Keratinocyte (primary cell): ENCODE data around the gene ELP4. TPM values are rescaled to one million over a fixed set of nuclear protein-coding genes. Genes with fewer than 3 reads are reported as not detected.

Experiments
- DNase-seq: peaks from one replicate; pipeline ENCODE4 v3.0.0-alpha.2; 2011; ENCODE audit warnings: low read depth, missing footprints, low spot score
- FAIRE-seq: peaks from 2 replicates; lab custom pipeline; 2011; peaks lifted over from hg19 to GRCh38; lab: Jason Lieb, UNC
- H2AFZ ChIP-seq: 2 replicates; pipeline ENCODE4 v1.6.0; 2012; ENCODE audit warnings: low read length, control low read depth, inconsistent platforms; ENCODE audit not compliant: control insufficient read depth
- H3K27ac ChIP-seq: 2 replicates; pipeline ENCODE4 v1.5.1; 2011; ENCODE audit warnings: low read length; ENCODE audit not compliant: control insufficient read depth, insufficient read depth
- H3K27me3 ChIP-seq: 3 replicates; pipeline ENCODE4 v1.6.0; 2011; ENCODE audit warnings: low read length; ENCODE audit not compliant: control insufficient read depth, insufficient read depth; ENCODE audit errors: extremely low read depth
- H3K36me3 ChIP-seq, 2 experiments: 2 replicates in 1 of 2; 3 replicates in 1 of 2; pipeline ENCODE4 v1.5.1; 2011; ENCODE audit warnings: low read length in 2 of 2, mild to moderate bottlenecking in 1 of 2; ENCODE audit not compliant: control insufficient read depth in 2 of 2, insufficient read depth in 2 of 2; ENCODE audit errors: extremely low read depth in 1 of 2
- H3K4me1 ChIP-seq: 3 replicates; pipeline ENCODE4 v1.5.1; 2011; ENCODE audit warnings: low read length; ENCODE audit not compliant: control insufficient read depth, insufficient read depth; ENCODE audit errors: extremely low read depth
- H3K4me2 ChIP-seq: 3 replicates; pipeline ENCODE4 v1.6.0; 2011; ENCODE audit warnings: low read depth, low read length; ENCODE audit not compliant: control insufficient read depth, insufficient read depth; ENCODE audit errors: extremely low read depth
- H3K4me3 ChIP-seq, 3 experiments: fragments of 200-600 bp in 1 of 3; sonication (generic) in 1 of 3; 2 replicates in 2 of 3; 3 replicates in 1 of 3; pipeline ENCODE4 v1.5.1; 2011 to 2016; ENCODE audit warnings: low read length in 3 of 3, mild to moderate bottlenecking in 3 of 3, control low read depth in 2 of 3, inconsistent platforms in 1 of 3, low read depth in 1 of 3, mixed read lengths in 1 of 3, mixed run types in 1 of 3, moderate library complexity in 1 of 3; ENCODE audit not compliant: control insufficient read depth in 2 of 3, insufficient read depth in 2 of 3; ENCODE audit errors: extremely low read depth in 1 of 3
- H3K79me2 ChIP-seq: 2 replicates; pipeline ENCODE4 v1.6.0; 2012; ENCODE audit warnings: low read length; ENCODE audit not compliant: control insufficient read depth, insufficient read depth
- H3K9ac ChIP-seq: 3 replicates; pipeline ENCODE4 v1.6.0; 2011; ENCODE audit warnings: low read length; ENCODE audit not compliant: control insufficient read depth, insufficient read depth; ENCODE audit errors: extremely low read depth
- H3K9me1 ChIP-seq: 3 replicates; pipeline ENCODE4 v1.6.0; 2011; ENCODE audit warnings: low read length; ENCODE audit not compliant: control insufficient read depth, insufficient read depth; ENCODE audit errors: extremely low read depth
- H3K9me3 ChIP-seq: 2 replicates; pipeline ENCODE4 v1.5.1; 2012; ENCODE audit warnings: low read depth, low read length; ENCODE audit not compliant: control insufficient read depth
- H4K20me1 ChIP-seq: 3 replicates; pipeline ENCODE4 v1.6.0; 2011; ENCODE audit warnings: low read length; ENCODE audit not compliant: control insufficient read depth, insufficient read depth; ENCODE audit errors: extremely low read depth
- EZH2 ChIP-seq: IDR thresholded peaks from one replicate; pipeline ENCODE4 v1.6.1; 2012; ENCODE audit warnings: inconsistent platforms, mild to moderate bottlenecking, low read length, moderate library complexity
- dilution Hi-C: fragments of 300-500 bp; cut with MboI; formaldehyde crosslinking; loops from one replicate; pipeline ENCODE4 v1.7.0; 2020; ENCODE audit warnings: low sequenced_read_pairs; ENCODE audit not compliant: extremely low pct_ligation_motif_present
- polyA plus RNA-seq, 5 experiments: library from polyadenylated mRNA; depleted of rRNA in 3 of 5; stranded (reverse) in 3 of 5; stranded (forward) in 1 of 5; unstranded in 1 of 5; fragments of >200 nt; gene quantifications; 1 replicate in 1 of 5; 2 replicates in 3 of 5; 3 replicates in 1 of 5; pipeline versions ENCODE4 v1.2.1 to v1.2.3, GENCODE V29; 2011 to 2012; ENCODE audit warnings: missing spikeins in 2 of 5, low read depth in 1 of 5, low replicate concordance in 1 of 5
- TF ChIP-seq, protein P1 (sequence below), 3 experiments: IDR thresholded peaks in 1 of 3; conservative IDR thresholded peaks in 1 of 3; optimal IDR thresholded peaks in 1 of 3; 2 replicates in 2 of 3; 3 replicates in 1 of 3; pipeline versions ENCODE3 to v1.5.1; 2011; ENCODE audit warnings: low read length in 3 of 3, mild to moderate bottlenecking in 3 of 3, moderate library complexity in 2 of 3, control low read depth in 1 of 3, inconsistent platforms in 1 of 3; ENCODE audit not compliant: insufficient read depth in 2 of 3; ENCODE audit errors: extremely low read depth in 1 of 3

The ELP4 gene
- polyA plus RNA-seq, 1 donor (not counting 4 experiments of a cell fraction or from before 2014, with no cell fraction given), result 29.6 TPM

DNA sequence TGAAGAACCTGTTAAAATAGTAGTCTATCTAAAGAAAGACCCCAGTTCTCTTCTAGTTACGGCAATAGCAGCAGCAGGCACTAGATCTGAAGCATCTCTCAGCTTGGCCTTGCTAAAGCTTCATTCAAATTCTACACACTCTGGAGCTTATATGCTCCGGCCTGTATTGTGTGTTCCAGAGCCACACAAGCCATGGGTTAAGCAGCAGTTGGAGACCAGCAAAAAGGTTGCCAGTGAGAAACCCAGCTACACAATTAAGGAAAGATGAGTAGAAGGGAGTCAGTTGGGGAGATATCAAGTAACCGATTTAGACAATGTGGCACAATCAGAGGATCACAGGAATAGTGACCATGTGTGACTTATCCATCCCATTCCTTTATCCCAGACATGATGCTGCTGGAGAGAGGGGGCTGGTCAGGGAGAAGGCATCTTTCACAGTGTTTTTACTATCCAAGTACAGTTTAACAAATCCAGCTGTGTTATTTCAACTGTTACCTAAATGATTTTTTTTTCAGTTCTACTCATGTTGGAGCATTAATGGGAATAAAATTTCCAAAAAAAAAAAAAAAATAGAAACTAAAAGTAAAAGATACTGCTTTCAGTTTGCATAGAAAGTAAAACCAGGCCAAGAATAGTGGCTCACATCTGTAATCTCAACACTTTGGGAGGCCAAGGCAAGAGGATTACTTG is 260.6 kb downstream of the ELP4 start:
- Histone ChIP-seq H3K4me1 (no peaks in the 10 kb centered on the region), H3K36me3 (no peaks in the 10 kb centered on the region), H3K4me2 (no peak overlapping the region), H3K4me3 (no peak overlapping the region), H3K9ac (no peak overlapping the region), H3K79me2 (no peaks in the 10 kb centered on the region), H4K20me1 (no peaks in the 10 kb centered on the region), H3K27ac (no peak overlapping the region), H3K27me3 (no peaks in the 10 kb centered on the region), H3K9me1 (no peaks in the 10 kb centered on the region), H2AFZ (no peak overlapping the region), H3K9me3 (no peaks in the 10 kb centered on the region)
- dilution Hi-C loops, result no loop called here
- DNase-seq (no peak), FAIRE-seq (no peak)
- no peak for TF ChIP-seq EZH2
- TF ChIP-seq, protein P1, sequence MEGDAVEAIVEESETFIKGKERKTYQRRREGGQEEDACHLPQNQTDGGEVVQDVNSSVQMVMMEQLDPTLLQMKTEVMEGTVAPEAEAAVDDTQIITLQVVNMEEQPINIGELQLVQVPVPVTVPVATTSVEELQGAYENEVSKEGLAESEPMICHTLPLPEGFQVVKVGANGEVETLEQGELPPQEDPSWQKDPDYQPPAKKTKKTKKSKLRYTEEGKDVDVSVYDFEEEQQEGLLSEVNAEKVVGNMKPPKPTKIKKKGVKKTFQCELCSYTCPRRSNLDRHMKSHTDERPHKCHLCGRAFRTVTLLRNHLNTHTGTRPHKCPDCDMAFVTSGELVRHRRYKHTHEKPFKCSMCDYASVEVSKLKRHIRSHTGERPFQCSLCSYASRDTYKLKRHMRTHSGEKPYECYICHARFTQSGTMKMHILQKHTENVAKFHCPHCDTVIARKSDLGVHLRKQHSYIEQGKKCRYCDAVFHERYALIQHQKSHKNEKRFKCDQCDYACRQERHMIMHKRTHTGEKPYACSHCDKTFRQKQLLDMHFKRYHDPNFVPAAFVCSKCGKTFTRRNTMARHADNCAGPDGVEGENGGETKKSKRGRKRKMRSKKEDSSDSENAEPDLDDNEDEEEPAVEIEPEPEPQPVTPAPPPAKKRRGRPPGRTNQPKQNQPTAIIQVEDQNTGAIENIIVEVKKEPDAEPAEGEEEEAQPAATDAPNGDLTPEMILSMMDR (optimal IDR thresholded peaks at IDR 0.05 in 1 of 3, IDR thresholded peaks at IDR 0.05 in 1 of 3, conservative IDR thresholded peaks at IDR 0.05 in 1 of 3; ENCODE audit: extremely low read depth in 1 of 3, insufficient read depth in 2 of 3, low read length in 3 of 3), result no peak

DNA sequence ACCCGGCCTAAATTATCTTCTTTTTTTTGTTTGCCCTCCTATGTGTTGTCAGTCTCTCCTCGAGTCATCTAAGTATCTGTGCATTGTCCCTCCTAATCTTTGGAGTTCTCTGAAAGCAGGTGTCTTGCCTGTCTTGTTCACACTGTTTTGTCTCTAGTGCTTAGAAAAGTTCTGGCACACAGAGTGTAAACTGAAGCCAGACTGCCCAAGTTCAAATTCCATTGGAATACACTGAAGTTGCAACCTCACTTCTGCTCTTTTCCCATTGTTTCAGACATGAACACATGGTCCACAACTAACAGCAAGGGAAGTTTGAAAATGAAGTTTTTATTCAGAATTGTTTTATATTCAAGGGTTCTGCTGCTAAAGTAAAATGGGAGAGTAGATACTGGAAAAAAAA is 262.8 kb downstream of the ELP4 start:
- DNase-seq (no peak), FAIRE-seq (no peak)
- no peak for TF ChIP-seq EZH2
- TF ChIP-seq, protein P1 (optimal IDR thresholded peaks at IDR 0.05 in 1 of 3, IDR thresholded peaks at IDR 0.05 in 1 of 3, conservative IDR thresholded peaks at IDR 0.05 in 1 of 3; ENCODE audit: extremely low read depth in 1 of 3, insufficient read depth in 2 of 3, low read length in 3 of 3), result no peak
- Histone ChIP-seq H3K27ac (no peak overlapping the region), H3K9me1 (no peaks in the 10 kb centered on the region), H3K4me3 (no peak overlapping the region), H3K4me2 (no peak overlapping the region), H3K4me1 (no peaks in the 10 kb centered on the region), H3K36me3 (no peaks in the 10 kb centered on the region), H2AFZ (no peak overlapping the region), H4K20me1 (no peaks in the 10 kb centered on the region), H3K27me3 (no peaks in the 10 kb centered on the region), H3K9me3 (no peaks in the 10 kb centered on the region), H3K9ac (no peak overlapping the region), H3K79me2 (no peaks in the 10 kb centered on the region)
- dilution Hi-C loops, result no loop called here
